ENCODE results near the gene TAS2R1.
"Not testable (repeated sequence)": the region's sequence is repeated elsewhere in the genome, so short reads cannot be mapped to it uniquely, and the experiment has no call there.

The TAS2R1 gene

DNA sequence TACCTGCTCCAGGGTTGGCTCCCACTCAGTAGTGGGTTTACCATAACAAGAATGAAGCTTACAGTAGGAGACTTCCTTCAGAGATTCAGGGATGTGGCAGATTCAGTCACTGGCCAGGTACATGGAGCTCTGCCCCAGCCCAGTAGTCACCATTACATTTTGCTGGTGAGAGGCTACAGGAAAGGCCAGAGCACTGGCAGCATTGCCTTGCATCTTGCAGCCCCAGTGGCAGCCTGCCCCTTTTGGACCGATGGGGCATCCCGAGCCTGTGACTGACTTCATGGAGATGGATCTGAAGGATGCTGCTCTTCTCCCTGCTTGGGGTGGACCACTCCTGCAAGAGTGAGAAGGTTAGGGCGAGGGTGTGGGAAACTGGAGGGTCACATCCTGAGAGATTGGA lies 16.8 kb downstream of the TAS2R1 start:
- H3K4me1 Mint-ChIP-seq (ENCODE audit: low read depth): no peaks in the 10 kb centered on the region
- H3K9me3 Mint-ChIP-seq: no peaks in the 10 kb centered on the region
- no peaks in the 10 kb centered on the region for H3K27me3 Mint-ChIP-seq (ENCODE audit: low read depth)
- no peak overlapping the region for H3K4me3 Mint-ChIP-seq
- no peak overlapping the region for H3K27ac Mint-ChIP-seq
- no peak for DNase-seq (ENCODE audit: low spot score)
- H3K36me3 Mint-ChIP-seq (ENCODE audit: low read depth): no peaks in the 10 kb centered on the region

DNA sequence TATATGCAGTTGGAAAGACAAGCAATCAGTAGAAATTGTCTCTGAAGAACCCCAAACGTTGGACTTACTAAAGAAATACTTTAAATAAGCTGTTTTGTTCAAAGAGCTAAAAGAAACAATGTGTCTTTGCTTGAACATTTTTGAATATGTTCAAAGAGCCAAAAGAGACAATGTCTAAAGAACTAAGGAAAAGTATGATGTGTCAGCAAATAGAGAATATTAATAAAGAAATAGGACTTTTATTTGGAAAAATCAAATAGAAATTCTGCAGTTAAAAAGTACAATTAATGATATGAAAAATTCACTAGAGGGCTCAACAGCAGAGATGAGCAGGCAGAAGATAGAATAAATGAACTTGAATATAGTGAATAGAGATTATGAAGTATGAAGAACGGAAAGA lies 19.2 kb downstream of the TAS2R1 start:
- Mint-ChIP-seq H3K27ac (no peak overlapping the region), H3K4me1 (ENCODE audit: low read depth) (no peaks in the 10 kb centered on the region), H3K9me3 (no peaks in the 10 kb centered on the region), H3K4me3 (no peak overlapping the region), H3K27me3 (ENCODE audit: low read depth) (no peaks in the 10 kb centered on the region), H3K36me3 (ENCODE audit: low read depth) (no peaks in the 10 kb centered on the region)
- no peak for DNase-seq (ENCODE audit: low spot score)

DNA sequence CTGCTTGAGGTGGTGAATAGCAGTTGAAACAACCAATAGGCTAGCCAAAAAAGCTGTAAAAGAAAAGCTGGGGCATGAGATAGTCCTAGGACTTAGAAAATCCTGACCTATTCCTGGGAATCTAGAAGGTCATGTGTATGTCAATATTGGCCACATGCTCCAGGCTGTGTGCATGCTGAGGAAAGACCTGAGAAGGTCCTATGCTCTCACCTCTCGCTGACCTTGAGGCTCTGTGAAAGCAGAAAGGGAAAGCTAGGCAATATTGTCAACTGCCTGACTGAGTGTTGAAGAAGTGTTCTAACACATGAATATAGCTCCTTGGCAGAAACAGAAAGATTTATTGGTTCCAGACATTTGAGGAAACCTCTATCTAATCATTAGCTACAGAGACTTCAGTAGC lies 19.8 kb downstream of the TAS2R1 start:
- no peaks in the 10 kb centered on the region for H3K27me3 Mint-ChIP-seq (ENCODE audit: low read depth)
- no peak overlapping the region for H3K4me3 Mint-ChIP-seq
- H3K4me1 Mint-ChIP-seq (ENCODE audit: low read depth): no peaks in the 10 kb centered on the region
- H3K27ac Mint-ChIP-seq: no peak overlapping the region
- no peaks in the 10 kb centered on the region for H3K9me3 Mint-ChIP-seq
- no peak for DNase-seq (ENCODE audit: low spot score)
- no peaks in the 10 kb centered on the region for H3K36me3 Mint-ChIP-seq (ENCODE audit: low read depth)

DNA sequence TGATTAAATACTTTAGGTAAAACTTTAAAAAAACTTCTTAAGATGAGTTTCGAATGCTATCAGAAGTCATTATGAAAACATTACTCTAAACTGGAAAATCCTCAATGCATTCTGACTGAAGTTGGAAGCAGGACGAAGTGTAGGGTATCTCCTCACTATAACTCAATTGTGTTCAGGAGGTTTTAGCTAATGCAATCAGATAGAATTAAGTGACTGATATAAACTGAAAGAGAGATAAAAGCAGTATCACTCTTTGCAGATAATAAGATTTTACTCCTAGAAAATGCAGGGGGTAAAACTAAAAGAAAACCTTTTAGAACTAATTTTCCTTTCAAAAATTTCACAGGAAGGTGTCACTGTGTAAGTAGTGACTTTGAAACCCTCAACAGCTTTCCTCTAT lies 22.1 kb downstream of the TAS2R1 start:
- Mint-ChIP-seq H3K4me3 (no peak overlapping the region), H3K9me3 (no peaks in the 10 kb centered on the region), H3K4me1 (ENCODE audit: low read depth) (no peaks in the 10 kb centered on the region), H3K27ac (no peak overlapping the region), H3K36me3 (ENCODE audit: low read depth) (no peaks in the 10 kb centered on the region), H3K27me3 (ENCODE audit: low read depth) (no peaks in the 10 kb centered on the region)
- no peak for DNase-seq (ENCODE audit: low spot score)

DNA sequence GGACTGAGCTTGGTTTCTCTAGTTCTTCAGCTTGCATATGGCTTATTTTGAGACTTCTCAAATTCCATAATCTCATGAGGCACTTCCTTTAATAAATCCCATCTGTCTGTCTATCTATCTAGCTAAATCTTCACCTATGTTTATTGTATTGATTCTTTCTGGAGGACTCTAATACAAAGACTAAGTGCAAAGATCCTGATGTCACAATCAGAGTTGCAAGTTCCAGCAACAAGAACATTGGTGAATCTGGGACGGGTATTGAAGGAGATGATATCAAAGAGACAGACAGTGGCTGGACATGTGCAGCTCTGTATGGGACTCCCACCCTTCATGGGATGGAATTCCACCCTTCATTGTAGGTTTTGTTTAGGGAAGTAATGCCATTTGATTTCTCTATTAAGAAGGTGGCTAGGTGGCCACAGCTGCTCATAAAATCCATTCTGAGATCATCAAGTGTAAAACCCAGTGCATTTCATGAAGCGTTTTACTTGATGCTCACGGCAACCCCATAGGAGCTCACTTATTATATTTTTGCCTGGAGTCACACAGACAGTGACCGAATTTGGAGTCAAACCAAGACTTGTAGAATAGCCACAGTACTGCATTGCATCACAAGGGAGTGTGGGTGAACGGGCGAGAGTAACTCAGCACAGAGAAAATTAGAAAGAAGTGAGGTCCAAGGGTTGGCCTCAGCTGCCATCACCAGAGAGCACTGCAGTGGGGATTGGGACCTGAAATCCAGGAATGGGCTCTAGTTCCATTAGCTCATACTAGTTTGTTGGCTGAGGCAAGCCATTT lies 24.9 kb downstream of the TAS2R1 start:
- no peak overlapping the region for H3K27ac Mint-ChIP-seq
- no peak overlapping the region for H3K4me3 Mint-ChIP-seq
- no peaks in the 10 kb centered on the region for H3K4me1 Mint-ChIP-seq (ENCODE audit: low read depth)
- H3K27me3 Mint-ChIP-seq (ENCODE audit: low read depth): no peaks in the 10 kb centered on the region
- no peaks in the 10 kb centered on the region for H3K9me3 Mint-ChIP-seq
- H3K36me3 Mint-ChIP-seq (ENCODE audit: low read depth): no peaks in the 10 kb centered on the region
- no peak for DNase-seq (ENCODE audit: low spot score)

DNA sequence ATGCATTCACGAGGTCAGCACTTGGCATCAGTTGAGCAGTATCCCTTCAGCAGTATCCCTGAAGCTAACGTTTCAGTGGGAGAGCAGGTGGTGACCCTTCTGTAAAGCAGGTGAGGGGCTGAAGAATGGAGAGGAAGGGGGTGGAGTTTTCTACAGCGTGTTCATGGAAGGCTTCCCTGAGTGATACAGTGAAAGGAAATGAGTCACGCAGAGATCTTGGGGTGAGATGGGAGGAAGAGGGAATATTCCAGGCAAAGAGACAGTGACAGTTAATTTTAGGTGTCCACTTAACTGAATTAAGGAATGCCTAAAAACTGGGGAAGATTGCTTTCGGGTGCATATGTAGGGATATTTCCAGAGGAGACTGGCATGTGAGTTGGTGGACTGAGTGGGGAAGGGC lies 25.7 kb downstream of the TAS2R1 start:
- Mint-ChIP-seq H3K9me3 (no peaks in the 10 kb centered on the region), H3K4me1 (ENCODE audit: low read depth) (no peaks in the 10 kb centered on the region), H3K4me3 (no peak overlapping the region), H3K27me3 (ENCODE audit: low read depth) (no peaks in the 10 kb centered on the region), H3K27ac (no peak overlapping the region), H3K36me3 (ENCODE audit: low read depth) (no peaks in the 10 kb centered on the region)
- DNase-seq (ENCODE audit: low spot score): no peak

DNA sequence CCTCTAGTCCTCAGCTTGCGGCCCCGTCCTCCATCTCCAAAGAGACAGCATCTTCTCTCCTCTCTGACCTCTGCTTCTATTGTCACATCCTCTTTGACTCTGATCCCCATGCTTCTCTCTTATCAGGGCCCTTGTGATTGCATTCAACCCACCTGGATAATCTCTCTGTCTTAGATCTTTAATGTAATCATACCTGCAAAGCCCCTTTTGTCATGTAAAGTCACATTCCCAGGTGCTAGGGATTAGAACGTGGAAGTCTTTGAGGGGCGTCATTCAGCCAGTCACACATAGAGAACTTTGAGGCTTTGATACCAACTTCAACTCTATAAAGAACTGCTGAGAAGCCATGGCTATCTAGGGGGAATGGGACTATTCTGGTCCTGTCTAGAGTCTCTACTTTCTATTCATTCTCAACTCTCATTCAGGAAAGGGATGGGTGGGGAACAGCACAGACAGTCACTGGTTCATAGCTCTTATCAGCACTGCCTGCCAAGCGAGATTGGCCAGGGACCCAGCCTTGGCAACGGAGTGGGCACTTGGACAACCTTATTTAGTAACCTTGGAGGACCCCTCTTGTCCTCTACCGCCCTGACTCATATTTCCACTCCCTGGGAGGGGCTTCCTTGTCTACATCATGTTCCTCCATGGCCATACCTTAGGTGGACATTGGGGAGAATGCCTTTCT lies 29.0 kb downstream of the TAS2R1 start:
- no peak for DNase-seq (ENCODE audit: low spot score)
- Mint-ChIP-seq H3K27me3 (ENCODE audit: low read depth) (no peaks in the 10 kb centered on the region), H3K4me3 (no peak overlapping the region), H3K4me1 (ENCODE audit: low read depth) (no peaks in the 10 kb centered on the region), H3K9me3 (no peaks in the 10 kb centered on the region), H3K36me3 (ENCODE audit: low read depth) (no peaks in the 10 kb centered on the region), H3K27ac (no peak overlapping the region)

DNA sequence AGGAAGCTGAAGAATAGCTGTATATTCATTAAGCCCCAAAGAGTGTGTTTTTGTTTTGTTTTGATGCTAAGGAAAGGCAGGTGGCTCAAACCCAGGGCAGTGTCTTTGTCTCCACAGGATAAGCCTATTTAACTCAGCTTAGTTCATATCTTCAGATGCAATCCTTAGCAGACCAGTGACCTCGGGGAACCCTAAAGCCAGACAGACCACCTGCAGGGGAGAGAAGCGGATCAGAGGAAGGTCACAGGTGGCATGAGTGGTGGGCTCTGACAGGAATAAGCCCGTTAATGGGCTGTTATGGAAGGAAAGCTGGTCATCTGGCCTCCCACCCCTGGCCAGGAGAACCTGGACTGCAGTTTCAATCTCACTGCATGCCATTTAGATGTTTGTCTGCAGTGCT lies 30.8 kb downstream of the TAS2R1 start:
- Mint-ChIP-seq H3K4me1 (ENCODE audit: low read depth) (no peaks in the 10 kb centered on the region), H3K36me3 (ENCODE audit: low read depth) (no peaks in the 10 kb centered on the region), H3K27ac (no peak overlapping the region), H3K27me3 (ENCODE audit: low read depth) (no peaks in the 10 kb centered on the region), H3K4me3 (no peak overlapping the region), H3K9me3 (no peaks in the 10 kb centered on the region)
- no peak for DNase-seq (ENCODE audit: low spot score)

DNA sequence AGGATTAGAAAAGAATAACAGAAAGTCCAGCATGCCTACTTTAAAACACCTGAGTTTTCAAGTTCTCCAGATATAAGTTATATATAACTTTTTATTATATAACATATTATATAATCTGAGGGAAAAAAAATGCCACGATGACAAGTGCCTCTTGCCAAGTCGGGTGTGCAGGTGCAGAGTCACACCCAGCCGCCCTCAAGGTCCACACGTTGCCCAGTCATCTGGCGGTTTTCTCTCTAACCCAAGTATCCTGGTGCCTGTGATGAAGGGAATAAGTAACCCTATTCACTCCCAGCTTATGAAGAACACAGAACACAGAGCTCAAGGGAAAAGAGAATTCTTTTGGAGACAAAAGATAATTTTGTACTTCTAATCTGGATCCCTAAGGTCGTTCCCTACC lies 31.8 kb downstream of the TAS2R1 start:
- not testable (repeated sequence) for DNase-seq (ENCODE audit: low spot score); H3K27ac Mint-ChIP-seq; H3K4me1 Mint-ChIP-seq (ENCODE audit: low read depth); H3K4me3 Mint-ChIP-seq; H3K27me3 Mint-ChIP-seq (ENCODE audit: low read depth); H3K36me3 Mint-ChIP-seq (ENCODE audit: low read depth); H3K9me3 Mint-ChIP-seq

DNA sequence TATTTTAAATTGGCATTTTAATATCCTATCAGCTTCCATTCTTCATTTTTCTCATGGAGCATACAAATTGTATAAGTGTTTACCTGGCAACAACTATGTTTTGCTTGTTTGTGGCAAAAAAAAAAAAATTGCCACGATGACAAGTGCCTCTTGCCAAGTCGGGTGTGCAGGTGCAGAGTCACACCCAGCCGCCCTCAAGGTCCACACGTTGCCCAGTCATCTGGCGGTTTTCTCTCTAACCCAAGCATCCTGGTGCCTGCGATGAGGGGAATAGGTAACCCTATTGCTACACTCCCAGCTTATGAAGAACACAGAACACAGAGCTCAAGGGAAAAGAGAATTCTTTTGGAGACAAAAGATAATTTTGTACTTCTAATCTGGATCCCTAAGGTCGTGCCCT lies 32.8 kb downstream of the TAS2R1 start:
- not testable (repeated sequence) for H3K36me3 Mint-ChIP-seq (ENCODE audit: low read depth); H3K27ac Mint-ChIP-seq; H3K9me3 Mint-ChIP-seq; H3K27me3 Mint-ChIP-seq (ENCODE audit: low read depth); DNase-seq (ENCODE audit: low spot score); H3K4me1 Mint-ChIP-seq (ENCODE audit: low read depth); H3K4me3 Mint-ChIP-seq

DNA sequence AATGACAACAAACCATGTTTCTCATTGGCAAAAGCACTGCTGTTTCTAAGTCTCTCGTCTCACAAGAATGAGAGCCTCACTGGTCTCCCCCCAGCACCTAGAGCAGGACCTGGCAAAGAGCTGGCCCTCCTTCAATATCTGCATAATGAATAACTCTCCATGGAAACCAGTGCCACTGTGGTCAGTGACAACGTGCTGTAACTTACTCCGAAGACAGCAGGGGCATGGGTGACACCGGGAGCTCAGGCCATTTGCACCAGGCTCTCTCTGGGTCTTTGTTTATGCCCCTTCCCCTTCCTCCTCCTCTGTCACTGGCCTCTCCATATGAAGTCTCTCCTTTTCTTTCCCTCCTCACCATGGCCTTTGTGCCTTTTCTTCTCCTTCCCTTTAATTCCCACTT lies 33.3 kb downstream of the TAS2R1 start:
- Mint-ChIP-seq H3K27ac (no peak overlapping the region), H3K36me3 (ENCODE audit: low read depth) (no peaks in the 10 kb centered on the region), H3K4me3 (no peak overlapping the region), H3K9me3 (no peaks in the 10 kb centered on the region), H3K4me1 (ENCODE audit: low read depth) (no peaks in the 10 kb centered on the region), H3K27me3 (ENCODE audit: low read depth) (no peaks in the 10 kb centered on the region)
- no peak for DNase-seq (ENCODE audit: low spot score)

DNA sequence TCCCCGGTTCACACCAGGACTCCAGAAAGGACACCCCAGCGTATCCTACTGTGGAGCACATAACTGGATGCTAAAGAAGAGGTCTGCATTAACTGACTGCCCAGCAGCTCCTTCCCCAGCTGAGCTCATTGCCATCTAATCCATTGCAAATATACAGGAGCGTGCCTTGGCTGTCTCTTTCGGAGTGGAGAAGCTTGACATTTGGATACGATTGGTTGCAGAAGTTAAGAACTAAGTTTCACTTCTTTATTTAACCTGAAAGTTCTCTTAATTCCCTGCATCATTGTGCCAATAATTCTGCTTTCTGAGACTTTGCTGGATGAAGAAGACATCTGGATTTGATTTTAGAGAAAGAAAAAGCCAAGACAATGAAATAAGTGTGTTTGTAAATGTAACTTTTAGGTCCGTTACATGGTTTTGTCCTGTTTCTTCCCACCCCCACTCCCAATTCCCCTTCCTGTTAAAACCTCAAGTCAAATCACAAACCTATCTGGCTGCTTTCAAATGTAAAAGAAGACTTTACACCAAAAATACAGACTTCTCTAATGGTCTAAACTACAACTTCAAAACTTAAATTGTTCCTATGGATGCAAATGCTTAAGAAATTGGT lies 33.9 kb downstream of the TAS2R1 start:
- DNase-seq (ENCODE audit: low spot score): no peak
- no peak overlapping the region for H3K4me3 Mint-ChIP-seq
- no peaks in the 10 kb centered on the region for H3K36me3 Mint-ChIP-seq (ENCODE audit: low read depth)
- H3K27ac Mint-ChIP-seq: no peak overlapping the region
- H3K9me3 Mint-ChIP-seq: peaks cover 1% of the 10 kb centered on the region
- no peaks in the 10 kb centered on the region for H3K4me1 Mint-ChIP-seq (ENCODE audit: low read depth)
- no peaks in the 10 kb centered on the region for H3K27me3 Mint-ChIP-seq (ENCODE audit: low read depth)

DNA sequence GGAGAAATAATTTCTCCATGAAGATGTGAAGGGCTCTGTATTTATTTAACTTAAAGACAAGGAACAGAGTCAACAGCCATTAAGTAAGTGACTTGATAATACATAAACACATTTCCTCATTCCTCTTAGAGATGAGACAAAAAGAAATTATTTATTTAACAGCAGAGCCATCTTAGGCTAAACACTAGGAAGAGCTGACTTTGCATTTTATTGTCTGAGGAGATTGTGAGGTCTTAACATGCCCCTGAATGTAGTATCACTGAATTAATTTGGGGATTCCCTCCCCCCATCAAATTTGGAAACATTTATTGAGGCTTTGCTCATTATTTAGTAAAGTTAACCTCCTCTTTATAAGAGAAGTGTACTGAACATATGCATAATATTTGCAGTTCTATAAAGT lies 35.2 kb downstream of the TAS2R1 start:
- Mint-ChIP-seq H3K27me3 (ENCODE audit: low read depth) (no peaks in the 10 kb centered on the region), H3K9me3 (peaks cover 6% of the 10 kb centered on the region), H3K27ac (no peak overlapping the region), H3K36me3 (ENCODE audit: low read depth) (no peaks in the 10 kb centered on the region), H3K4me3 (no peak overlapping the region), H3K4me1 (ENCODE audit: low read depth) (no peaks in the 10 kb centered on the region)
- no peak for DNase-seq (ENCODE audit: low spot score)

DNA sequence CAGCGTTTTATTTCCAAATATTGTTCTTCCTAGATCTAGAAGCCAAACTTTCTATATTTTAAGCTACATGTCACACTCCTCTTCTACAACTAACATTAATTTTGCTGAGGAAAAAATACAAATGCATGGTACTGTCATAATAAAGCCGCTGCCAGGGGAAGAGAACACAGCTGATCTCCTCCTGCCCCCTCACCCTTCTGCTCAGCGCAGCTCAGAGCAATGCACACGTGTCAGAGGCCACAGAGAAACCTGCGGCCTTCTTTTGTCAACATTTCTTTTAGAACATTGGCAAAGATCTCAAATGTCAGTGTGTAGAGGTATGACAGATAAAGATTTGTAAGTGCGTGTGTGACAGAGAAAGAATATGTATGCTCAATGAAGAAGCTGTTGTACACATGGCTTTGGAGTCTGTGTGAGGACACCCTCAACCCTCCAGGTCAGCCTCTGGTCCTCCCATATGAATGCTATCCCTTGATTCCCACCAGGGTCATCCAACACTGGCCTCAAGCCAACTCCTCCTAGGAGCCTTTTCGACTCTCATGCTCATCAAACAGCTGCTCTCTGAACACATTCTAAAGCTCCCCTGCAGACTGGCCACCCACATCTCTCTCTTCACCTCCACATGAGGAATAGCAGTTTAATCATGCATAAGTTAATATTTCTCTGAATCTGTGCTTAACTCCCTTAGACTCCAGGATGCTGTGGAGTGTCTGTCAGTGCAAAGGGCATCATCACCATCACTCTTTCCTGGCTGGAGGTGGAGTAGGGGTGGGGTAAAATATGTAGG lies 40.9 kb downstream of the TAS2R1 start:
- Mint-ChIP-seq H3K4me3 (no peak overlapping the region), H3K36me3 (ENCODE audit: low read depth) (no peaks in the 10 kb centered on the region), H3K4me1 (ENCODE audit: low read depth) (no peaks in the 10 kb centered on the region), H3K27me3 (ENCODE audit: low read depth) (no peaks in the 10 kb centered on the region), H3K9me3 (peaks cover 9% of the 10 kb centered on the region), H3K27ac (no peak overlapping the region)
- no peak for DNase-seq (ENCODE audit: low spot score)
